ENCODE data around the gene BPIFB2.

Gene BPIFB2

GRCh38 chr20:33018169-33018931, 10.8 kb downstream of the BPIFB2 start:
- Mint-ChIP-seq H3K36me3 (ENCODE audit: low read depth) (no peaks in the 10 kb centered on the region), H3K4me1 (no peaks in the 10 kb centered on the region), H3K27ac (no peak overlapping the region), H3K27me3 (ENCODE audit: low read depth) (peaks cover 13% of the 10 kb centered on the region), H3K9me3 (no peaks in the 10 kb centered on the region), H3K4me3 (no peak overlapping the region)
- TF ChIP-seq CTCF (IDR thresholded peaks at IDR 0.05; ENCODE audit: unreplicated experiment in 3 of 3): no peak

- no peaks in the 10 kb centered on the region for H3K4me1 Mint-ChIP-seq
- H3K9me3 Mint-ChIP-seq: no peaks in the 10 kb centered on the region
Measured at GRCh38 chr20:33019465-33020277, 12.2 kb downstream of the BPIFB2 start.

GRCh38 chr20:33020278-33021161, 13.0 kb downstream of the BPIFB2 start:
- Mint-ChIP-seq H3K4me3 (no peak overlapping the region), H3K9me3 (no peaks in the 10 kb centered on the region), H3K4me1 (no peaks in the 10 kb centered on the region), H3K27me3 (ENCODE audit: low read depth) (peaks cover 13% of the 10 kb centered on the region), H3K27ac (no peak overlapping the region), H3K36me3 (ENCODE audit: low read depth) (no peaks in the 10 kb centered on the region)
- no peak for TF ChIP-seq CTCF (IDR thresholded peaks at IDR 0.05; ENCODE audit: unreplicated experiment in 3 of 3)

More at GRCh38 chr20:33019465-33020277, 12.2 kb downstream of the BPIFB2 start:
- H3K27ac Mint-ChIP-seq: no peak overlapping the region
- H3K4me3 Mint-ChIP-seq: no peak overlapping the region
- TF ChIP-seq CTCF (IDR thresholded peaks at IDR 0.05; ENCODE audit: unreplicated experiment in 3 of 3): no peak
- peaks cover 13% of the 10 kb centered on the region for H3K27me3 Mint-ChIP-seq (ENCODE audit: low read depth)
- no peaks in the 10 kb centered on the region for H3K36me3 Mint-ChIP-seq (ENCODE audit: low read depth)

- H3K4me1 Mint-ChIP-seq: no peaks in the 10 kb centered on the region
- no peak overlapping the region for H3K4me3 Mint-ChIP-seq
- TF ChIP-seq CTCF (IDR thresholded peaks at IDR 0.05; ENCODE audit: unreplicated experiment in 3 of 3): no peak
- no peaks in the 10 kb centered on the region for H3K36me3 Mint-ChIP-seq (ENCODE audit: low read depth)
- no peaks in the 10 kb centered on the region for H3K9me3 Mint-ChIP-seq
- H3K27me3 Mint-ChIP-seq (ENCODE audit: low read depth): peaks cover 9% of the 10 kb centered on the region
- no peak overlapping the region for H3K27ac Mint-ChIP-seq
Measured at GRCh38 chr20:33021879-33022278, 14.4 kb downstream of the BPIFB2 start.

- Mint-ChIP-seq H3K4me1 (no peaks in the 10 kb centered on the region), H3K36me3 (ENCODE audit: low read depth) (no peaks in the 10 kb centered on the region), H3K27ac (no peak overlapping the region), H3K27me3 (ENCODE audit: low read depth) (peaks cover 8% of the 10 kb centered on the region), H3K9me3 (no peaks in the 10 kb centered on the region), H3K4me3 (no peak overlapping the region)
- TF ChIP-seq CTCF (IDR thresholded peaks at IDR 0.05; ENCODE audit: unreplicated experiment in 3 of 3): no peak
Measured at GRCh38 chr20:33022289-33022688, 14.8 kb downstream of the BPIFB2 start.
